Measurements from ENCODE around the gene RAB19.

Gene RAB19

DNA sequence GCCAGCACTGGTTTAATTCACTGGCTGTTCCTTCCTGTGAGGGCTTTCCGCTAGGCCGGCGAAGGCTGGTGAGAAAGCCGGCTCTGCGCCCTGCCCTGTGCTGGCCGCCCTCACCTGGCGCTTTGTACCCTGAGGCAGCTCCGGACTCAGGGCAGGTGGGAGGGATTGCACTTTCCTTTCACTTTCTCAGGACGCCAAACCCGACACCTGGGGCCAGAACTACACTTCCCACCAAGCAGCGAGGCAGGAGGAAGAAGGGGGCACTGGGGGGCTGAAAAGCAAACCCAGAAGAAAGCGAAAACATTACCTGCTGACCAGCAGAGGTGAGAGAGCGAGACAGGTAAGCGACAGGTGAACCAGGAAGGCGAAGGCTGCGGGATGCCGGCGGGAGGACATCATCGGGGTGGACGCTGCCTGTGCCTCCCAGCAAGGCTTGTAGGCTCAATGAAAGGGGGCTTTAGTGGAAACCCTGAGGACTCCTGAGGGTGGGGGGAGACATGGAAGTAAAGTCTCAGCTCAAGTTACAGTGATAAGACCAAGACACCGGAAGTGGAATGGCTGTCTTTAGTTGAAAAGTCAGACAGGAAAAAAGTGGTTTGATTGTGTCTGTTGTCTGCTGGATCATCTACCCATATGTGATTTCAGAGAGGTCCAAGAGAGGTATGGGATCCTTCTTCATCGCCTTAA, at the start of gene RAB19:
TSS of gene RAB19 (plus strand) at position 181 of the 687 bp plus-strand sequence. CDS start 3,589 bp downstream, outside the sequence.
- peak in 2 of 3 donors; percentile 2 to 33 for DNase-seq (ENCODE audit: low read depth in 3 of 3, low spot score in 1 of 3)

- no peak for DNase-seq (ENCODE audit: low read depth in 3 of 3, low spot score in 1 of 3)
Observed at GRCh38 chr7:140358024-140358411, 45.8 kb upstream of the RAB19 start.

GRCh38 chr7:140358412-140359051, 45.3 kb upstream of the RAB19 start:
- no peak for DNase-seq (ENCODE audit: low read depth in 3 of 3, low spot score in 1 of 3)

- DNase-seq (ENCODE audit: low read depth in 3 of 3, low spot score in 1 of 3) = no peak
Observed at GRCh38 chr7:140360697-140361229, 43.1 kb upstream of the RAB19 start.

- no peak for DNase-seq (ENCODE audit: low read depth in 3 of 3, low spot score in 1 of 3)
Observed at GRCh38 chr7:140364819-140365218, 39.0 kb upstream of the RAB19 start.

DNA sequence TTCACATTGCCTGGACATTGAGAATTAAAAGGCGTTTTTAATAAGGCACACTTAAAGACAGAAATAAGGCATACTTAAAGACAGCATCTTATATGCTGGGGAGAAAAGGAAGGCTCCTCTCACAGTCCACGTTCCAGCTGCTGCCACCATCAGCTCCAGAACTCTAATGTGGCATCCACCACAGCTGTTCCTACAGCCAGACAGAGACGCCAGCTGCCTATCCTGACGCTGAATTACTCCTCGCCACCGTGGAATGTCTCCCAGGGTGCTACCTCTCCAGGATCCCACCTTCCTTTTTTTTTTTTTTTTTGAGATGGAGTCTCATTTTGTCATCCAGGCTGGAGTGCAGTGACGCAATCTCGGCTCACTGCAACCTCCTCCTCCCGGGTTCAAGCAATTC, 36.3 kb upstream of the RAB19 start:
- no peak for DNase-seq (ENCODE audit: low read depth in 3 of 3, low spot score in 1 of 3)

DNA sequence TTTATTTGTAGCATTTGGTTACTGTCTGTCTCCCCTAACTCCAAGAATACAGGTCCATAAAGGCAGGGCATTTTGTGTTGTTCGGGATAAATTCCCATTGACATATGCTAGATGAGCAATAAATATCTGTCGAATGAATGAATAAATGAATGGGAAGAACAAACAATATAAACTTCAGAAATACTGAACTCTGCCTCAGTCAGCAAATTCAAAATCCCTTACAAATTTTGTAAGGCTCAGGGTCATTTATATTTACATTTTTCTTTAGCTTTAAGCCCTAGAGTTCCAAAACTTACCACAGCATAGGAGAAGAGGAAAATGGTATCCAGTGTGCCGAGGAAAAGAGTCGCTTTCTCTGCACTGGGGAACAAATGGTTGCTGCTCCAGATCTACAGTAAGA, 34.6 kb upstream of the RAB19 start:
- DNase-seq (ENCODE audit: low read depth in 3 of 3, low spot score in 1 of 3) = no peak

DNA sequence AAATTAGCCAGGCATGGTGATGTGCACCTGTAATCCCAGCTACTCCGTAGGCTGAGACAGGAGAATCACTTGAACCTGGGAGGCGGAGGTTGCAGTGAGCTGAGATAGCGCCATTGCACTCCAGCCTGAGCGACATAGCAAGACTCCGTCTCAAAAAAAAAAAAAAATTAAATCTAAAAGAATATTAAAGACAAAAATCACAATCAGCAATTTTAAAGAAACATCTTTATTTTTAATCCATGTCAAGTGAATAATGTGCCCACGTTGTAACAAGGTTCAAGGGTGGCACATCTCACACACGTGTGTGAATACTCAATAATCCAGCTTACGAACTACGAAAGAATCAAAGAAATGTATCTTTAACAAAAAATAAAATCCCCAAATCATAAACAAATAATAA, 28.5 kb upstream of the RAB19 start:
- DNase-seq (ENCODE audit: low read depth in 3 of 3, low spot score in 1 of 3) = no peak

GRCh38 chr7:140375892-140376730, 27.7 kb upstream of the RAB19 start:
- no peak for DNase-seq (ENCODE audit: low read depth in 3 of 3, low spot score in 1 of 3)

GRCh38 chr7:140383954-140384713, 19.7 kb upstream of the RAB19 start:
- no peak for DNase-seq (ENCODE audit: low read depth in 3 of 3, low spot score in 1 of 3)

GRCh38 chr7:140384894-140385545, 18.8 kb upstream of the RAB19 start:
- no peak for DNase-seq (ENCODE audit: low read depth in 3 of 3, low spot score in 1 of 3)

GRCh38 chr7:140389445-140389844, 14.4 kb upstream of the RAB19 start:
- no peak for DNase-seq (ENCODE audit: low read depth in 3 of 3, low spot score in 1 of 3)

DNA sequence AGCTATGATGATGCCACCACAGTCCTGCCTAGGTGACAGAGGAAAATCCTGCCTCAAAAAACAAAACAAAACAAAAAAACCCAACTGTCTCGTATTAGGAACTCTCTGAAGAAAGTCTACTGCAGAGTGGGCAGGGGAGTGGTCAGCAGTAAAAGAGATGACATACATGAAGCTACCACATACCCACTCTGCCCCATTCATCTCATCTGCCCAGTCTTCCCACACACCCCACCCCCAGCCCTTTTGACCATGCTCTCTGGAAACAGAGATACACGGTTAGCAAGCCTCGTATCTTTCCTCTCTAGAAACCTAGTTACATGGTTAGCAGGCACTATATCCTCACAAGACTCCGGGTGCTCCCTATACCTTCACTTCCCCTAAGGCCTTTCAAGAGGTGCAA, 13.8 kb upstream of the RAB19 start:
- no peak for DNase-seq (ENCODE audit: low read depth in 3 of 3, low spot score in 1 of 3)

DNA sequence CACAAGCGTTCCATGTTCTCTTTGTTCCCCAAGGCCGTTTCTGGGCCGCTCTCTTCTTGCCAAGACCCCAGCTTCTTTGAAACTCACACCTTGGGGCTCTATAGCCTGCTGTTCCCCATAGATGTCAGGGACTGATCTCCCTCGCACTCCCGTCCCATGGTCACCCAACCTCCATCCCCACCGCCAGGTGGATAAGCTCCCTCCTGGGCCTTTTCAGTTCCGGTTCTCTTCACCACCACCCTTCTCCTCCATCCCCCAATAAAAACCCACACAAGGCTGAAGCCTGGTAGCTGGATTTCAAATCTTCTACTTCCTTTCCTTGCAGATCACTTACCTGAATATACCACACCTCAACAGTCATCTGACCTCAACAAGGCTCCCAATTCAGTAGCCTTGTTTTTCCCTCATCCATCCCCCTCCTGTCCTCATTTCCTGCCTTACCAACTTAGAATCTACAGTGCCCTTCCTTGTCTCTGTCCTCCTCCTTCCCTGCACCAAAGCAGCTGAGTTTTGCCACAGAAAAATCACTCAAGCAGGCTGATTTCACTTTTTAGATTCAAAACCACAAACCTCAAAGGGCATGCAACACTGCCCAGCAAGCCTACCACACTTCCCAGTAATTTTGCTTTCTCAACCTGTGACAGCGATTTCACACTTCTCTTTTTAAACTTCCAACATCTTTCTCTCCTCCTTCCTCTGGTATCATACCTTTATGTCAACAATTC, 13.2 kb upstream of the RAB19 start:
- DNase-seq (ENCODE audit: low read depth in 3 of 3, low spot score in 1 of 3) = no peak

DNA sequence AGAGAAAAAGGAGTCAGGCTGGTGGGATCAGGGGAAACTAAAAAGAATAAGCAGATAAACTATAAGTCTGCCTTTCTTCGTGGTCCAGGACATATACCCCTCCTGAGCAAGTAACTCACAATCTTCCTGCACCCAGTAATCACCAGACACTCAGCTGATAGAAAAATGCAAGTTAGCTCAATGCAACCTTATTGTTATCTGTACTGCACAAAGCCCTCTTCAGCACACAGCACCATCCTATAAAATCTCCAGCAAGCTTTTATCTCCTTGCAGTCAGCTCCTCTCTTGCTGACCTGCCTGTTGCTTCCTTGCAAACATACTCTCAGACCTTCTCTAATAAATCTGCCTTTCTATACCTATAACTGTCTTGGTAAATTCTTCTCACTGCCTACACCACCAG, 12.2 kb upstream of the RAB19 start:
- no peak for DNase-seq (ENCODE audit: low read depth in 3 of 3, low spot score in 1 of 3)

GRCh38 chr7:140393756-140394306, 10.0 kb upstream of the RAB19 start:
- no peak for DNase-seq (ENCODE audit: low read depth in 3 of 3, low spot score in 1 of 3)

GRCh38 chr7:140397784-140398750, 5.8 kb upstream of the RAB19 start, which contains the start of gene SLC37A3:
TSS of gene SLC37A3 (minus strand) at chr7:140398530. CDS start at chr7:140382526, 16,004 bp downstream.
- DNase-seq (ENCODE audit: low read depth in 3 of 3, low spot score in 1 of 3) = peak; percentile 49 to 86 (median 64)

DNA sequence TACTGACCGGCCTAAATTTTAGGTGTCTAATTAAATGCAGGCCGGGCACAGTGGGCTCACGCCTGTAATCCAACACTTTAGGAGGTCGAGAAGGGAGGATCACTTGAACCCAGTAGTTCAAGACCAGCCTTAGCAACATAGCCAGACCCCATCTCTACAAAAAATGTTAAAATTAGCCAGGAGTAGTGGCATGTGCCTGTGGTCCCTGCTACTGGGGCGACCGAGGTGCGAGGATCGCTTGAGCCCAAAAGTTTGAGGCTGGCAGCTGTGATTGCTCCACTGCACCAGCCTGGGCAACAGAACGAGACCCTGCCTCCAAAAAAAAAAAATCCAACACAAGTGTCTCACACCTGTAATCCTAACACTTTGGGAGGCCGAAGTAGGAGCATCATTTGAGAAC, 5.0 kb upstream of the RAB19 start:
- DNase-seq (ENCODE audit: low read depth in 3 of 3, low spot score in 1 of 3) = no peak
